Thoracic aorta (tissue), 2 donors: ENCODE measurements around the gene UGCG. TPM values are rescaled to one million over a fixed set of nuclear protein-coding genes. Genes with fewer than 3 reads are reported as not detected.
"Not testable (repeated sequence)": the region's sequence is repeated elsewhere in the genome, so short reads cannot be mapped to it uniquely, and the experiment has no call there.

Experiments used
- ATAC-seq: fragments of 150-250 bp; one replicate; pipeline ENCODE4 v1.8.0; 2017; ENCODE audit warnings: low read depth; ENCODE audit not compliant: insufficient number of reproducible peaks, low FRiP score
- DNase-seq: peaks from one replicate; pipeline ENCODE4 v3.0.0-alpha.2; 2020; ENCODE audit warnings: low spot score
- H3K27ac ChIP-seq, 2 donors: fragments of 200-600 bp; sonication (generic); 1 replicate in 1 of 2; 2 replicates in 1 of 2; pipeline ENCODE4 v1.5.1; 2016; ENCODE audit warnings: mild to moderate bottlenecking in 2 of 2, moderate library complexity in 2 of 2
- H3K27me3 ChIP-seq: fragments of 200-600 bp; sonication (generic); replicated peaks from 2 replicates; pipeline ENCODE4 v1.6.0; 2016; ENCODE audit warnings: mild to moderate bottlenecking; ENCODE audit not compliant: insufficient read depth
- H3K36me3 ChIP-seq: fragments of 200-600 bp; sonication (generic); one replicate; pipeline ENCODE4 v1.5.1; 2016
- H3K4me1 ChIP-seq, 2 donors: fragments of 200-600 bp; sonication (generic); 1 replicate in 1 of 2; 2 replicates in 1 of 2; pipeline versions ENCODE4 v1.5.1 to v1.6.0; 2016; ENCODE audit warnings: low read depth in 2 of 2, mild to moderate bottlenecking in 1 of 2; ENCODE audit not compliant: control insufficient read depth in 1 of 2
- H3K4me3 ChIP-seq: fragments of 200-600 bp; sonication (generic); 2 replicates; pipeline ENCODE4 v1.5.1; 2016; ENCODE audit warnings: mild to moderate bottlenecking
- H3K9me3 ChIP-seq: fragments of 200-600 bp; sonication (generic); 2 replicates; pipeline ENCODE4 v1.5.1; 2016
- total RNA-seq, 2 donors: library from RNA; depleted of rRNA; stranded (reverse); fragments of >200 nt; gene quantifications; one replicate each; pipeline versions ENCODE4 v1.1.0 to v1.2.3, GENCODE V29; 2016
- TF ChIP-seq, protein P1 (sequence below): fragments of 200-600 bp; sonication (generic); IDR thresholded peaks from one replicate; pipeline ENCODE4 v1.5.1; 2019; ENCODE audit warnings: antibody characterized with exemption

The UGCG gene
- total RNA-seq, 2 donors from 2014 or later, result 17.9 to 87.8 TPM

DNA sequence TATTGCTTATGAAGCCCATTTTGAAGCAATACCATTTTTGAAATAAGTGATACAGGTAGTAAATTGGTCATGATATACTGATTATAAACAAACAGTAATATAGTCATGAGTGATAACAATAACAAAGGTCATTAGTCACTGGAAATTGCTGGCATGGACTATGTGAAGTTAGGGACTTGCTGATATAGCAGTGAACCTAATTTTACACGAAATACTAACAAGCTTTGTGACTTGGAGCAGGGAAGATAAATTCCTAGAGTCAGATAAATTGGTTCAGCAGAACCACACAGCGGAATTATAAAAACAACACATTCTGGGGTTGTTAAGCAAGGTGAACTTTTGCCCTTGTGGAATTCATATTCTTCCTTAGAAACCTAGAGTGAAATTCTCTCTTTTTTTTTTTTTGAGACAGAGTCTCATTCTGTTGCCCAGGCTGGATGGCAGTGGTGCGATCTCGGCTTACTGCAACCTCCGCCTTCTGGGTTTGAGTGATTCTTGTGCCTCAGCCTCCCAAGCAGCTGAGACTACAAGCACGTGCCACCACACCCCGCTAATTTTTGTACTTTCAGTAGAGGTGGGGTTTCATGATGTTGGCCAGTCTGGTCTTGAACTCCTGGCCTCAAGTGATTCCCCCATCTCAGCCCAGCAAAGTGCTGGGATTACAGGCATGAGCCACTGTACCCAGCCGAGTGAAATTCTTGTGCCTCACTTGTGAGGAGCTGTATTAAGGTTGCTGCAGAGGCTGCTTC lies 6.0 kb downstream of the UGCG start:
- Histone ChIP-seq H3K27me3 (no peaks in the 10 kb centered on the region), H3K27ac (no peak overlapping the region), H3K36me3 (no peaks in the 10 kb centered on the region), H3K9me3 (no peaks in the 10 kb centered on the region), H3K4me3 (no peak overlapping the region), H3K4me1 (peaks cover 39 to 67% of the 10 kb centered on the region in 2 donors)
- ATAC-seq (no peak), DNase-seq (no peak)
- TF ChIP-seq, protein P1, sequence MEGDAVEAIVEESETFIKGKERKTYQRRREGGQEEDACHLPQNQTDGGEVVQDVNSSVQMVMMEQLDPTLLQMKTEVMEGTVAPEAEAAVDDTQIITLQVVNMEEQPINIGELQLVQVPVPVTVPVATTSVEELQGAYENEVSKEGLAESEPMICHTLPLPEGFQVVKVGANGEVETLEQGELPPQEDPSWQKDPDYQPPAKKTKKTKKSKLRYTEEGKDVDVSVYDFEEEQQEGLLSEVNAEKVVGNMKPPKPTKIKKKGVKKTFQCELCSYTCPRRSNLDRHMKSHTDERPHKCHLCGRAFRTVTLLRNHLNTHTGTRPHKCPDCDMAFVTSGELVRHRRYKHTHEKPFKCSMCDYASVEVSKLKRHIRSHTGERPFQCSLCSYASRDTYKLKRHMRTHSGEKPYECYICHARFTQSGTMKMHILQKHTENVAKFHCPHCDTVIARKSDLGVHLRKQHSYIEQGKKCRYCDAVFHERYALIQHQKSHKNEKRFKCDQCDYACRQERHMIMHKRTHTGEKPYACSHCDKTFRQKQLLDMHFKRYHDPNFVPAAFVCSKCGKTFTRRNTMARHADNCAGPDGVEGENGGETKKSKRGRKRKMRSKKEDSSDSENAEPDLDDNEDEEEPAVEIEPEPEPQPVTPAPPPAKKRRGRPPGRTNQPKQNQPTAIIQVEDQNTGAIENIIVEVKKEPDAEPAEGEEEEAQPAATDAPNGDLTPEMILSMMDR, result no peak

DNA sequence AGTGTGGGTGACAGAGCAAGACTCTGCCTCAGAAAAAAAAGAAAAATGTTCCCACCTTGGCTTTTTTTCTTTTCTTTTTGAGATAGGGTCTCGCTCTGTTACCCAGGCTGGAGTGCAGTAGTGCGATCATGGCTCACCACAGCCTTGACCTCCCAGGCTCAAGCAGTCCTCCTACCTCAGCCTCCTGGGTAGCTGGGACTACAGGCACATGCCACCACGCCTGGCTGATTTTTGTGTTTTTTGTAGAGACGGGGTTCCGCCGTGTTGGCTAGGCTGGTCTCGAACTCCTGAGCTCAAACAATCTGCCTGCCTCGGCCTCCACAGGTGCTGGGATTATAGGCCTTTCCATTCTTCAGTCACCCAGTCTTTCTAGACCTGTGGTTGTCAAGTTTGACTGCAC lies 6.9 kb downstream of the UGCG start:
- not testable (repeated sequence) for ATAC-seq, H3K27ac ChIP-seq
- H3K4me1 ChIP-seq, result peaks cover 41 to 70% of the 10 kb centered on the region in 2 donors

DNA sequence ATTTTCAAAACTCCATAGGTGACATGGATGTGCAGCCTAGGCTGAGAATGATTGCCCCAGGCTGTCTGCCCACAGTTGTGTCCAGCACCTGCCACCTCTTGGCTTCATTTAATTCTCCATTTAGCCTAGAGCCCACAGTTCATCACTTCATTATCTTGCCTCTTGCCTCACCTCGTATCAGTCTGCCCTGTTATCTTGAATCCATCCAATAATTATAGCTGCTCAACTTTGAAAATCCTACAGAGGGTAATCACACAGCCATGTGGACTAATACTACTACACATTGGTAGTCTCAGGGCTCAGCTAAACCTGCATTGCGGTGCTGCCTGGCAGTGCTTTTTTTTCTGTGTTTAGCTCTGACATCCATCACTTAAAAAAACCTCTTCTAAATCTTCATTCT lies 7.4 kb downstream of the UGCG start:
- Histone ChIP-seq H3K36me3 (no peaks in the 10 kb centered on the region), H3K4me3 (no peak overlapping the region), H3K4me1 (peaks cover 40 to 72% of the 10 kb centered on the region in 2 donors), H3K9me3 (no peaks in the 10 kb centered on the region), H3K27ac (no peak overlapping the region), H3K27me3 (no peaks in the 10 kb centered on the region)
- ATAC-seq, result no peak
- TF ChIP-seq, protein P1, result no peak
- no peak for DNase-seq

More for the DNA sequence above, 6.9 kb downstream of the UGCG start:
- not testable (repeated sequence) for H3K4me3 ChIP-seq, H3K27me3 ChIP-seq, DNase-seq, H3K9me3 ChIP-seq, H3K36me3 ChIP-seq

DNA sequence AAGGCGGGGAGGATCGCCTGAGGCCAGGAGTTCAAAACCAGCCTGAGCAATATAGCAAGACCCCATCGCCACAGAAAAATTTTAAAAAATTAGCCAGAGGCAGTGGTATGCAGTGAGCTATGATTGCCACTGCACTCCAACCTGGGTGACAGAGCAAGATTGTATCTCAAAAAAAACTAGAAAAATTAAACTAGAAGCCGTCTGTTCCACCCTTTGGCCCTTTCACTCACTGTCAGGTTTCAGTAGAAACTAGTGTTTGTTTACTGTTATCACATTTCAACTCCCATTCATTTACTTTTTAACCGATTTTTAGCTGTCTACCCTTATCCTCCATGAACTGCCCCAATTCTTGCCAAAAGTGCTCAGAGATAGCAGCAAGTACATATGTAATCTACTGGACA lies 8.3 kb downstream of the UGCG start:
- Histone ChIP-seq H3K36me3 (no peaks in the 10 kb centered on the region), H3K4me1 (peaks cover 40 to 66% of the 10 kb centered on the region in 2 donors), H3K27ac (no peak overlapping the region), H3K4me3 (no peak overlapping the region), H3K9me3 (no peaks in the 10 kb centered on the region), H3K27me3 (no peaks in the 10 kb centered on the region)
- no peak for ATAC-seq
- no peak for DNase-seq
- TF ChIP-seq, protein P1, result no peak

DNA sequence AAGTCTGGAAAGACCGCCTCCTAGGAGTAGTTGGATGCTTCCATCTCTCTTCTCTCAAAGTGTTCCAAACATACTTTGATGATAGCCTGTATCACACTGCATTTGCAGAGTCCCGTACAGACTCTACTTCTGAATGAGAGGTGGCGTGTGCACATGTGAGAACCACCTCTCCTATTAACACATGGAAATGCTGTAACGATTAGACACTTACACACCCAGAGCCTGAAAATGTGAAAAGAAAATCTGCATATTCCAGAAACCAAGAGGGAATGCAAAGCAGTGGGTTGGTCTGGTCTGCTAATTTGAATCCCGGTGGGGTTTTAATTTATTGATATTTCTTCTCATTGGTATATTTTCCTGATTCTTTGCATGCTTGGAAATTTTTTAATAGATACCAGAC lies 10.5 kb downstream of the UGCG start:
- Histone ChIP-seq H3K9me3 (no peaks in the 10 kb centered on the region), H3K27me3 (no peaks in the 10 kb centered on the region), H3K27ac (no peak overlapping the region), H3K4me3 (no peak overlapping the region), H3K36me3 (no peaks in the 10 kb centered on the region), H3K4me1 (peaks cover 31 to 43% of the 10 kb centered on the region in 2 donors)
- TF ChIP-seq, protein P1, result no peak
- no peak for ATAC-seq
- DNase-seq, result no peak

DNA sequence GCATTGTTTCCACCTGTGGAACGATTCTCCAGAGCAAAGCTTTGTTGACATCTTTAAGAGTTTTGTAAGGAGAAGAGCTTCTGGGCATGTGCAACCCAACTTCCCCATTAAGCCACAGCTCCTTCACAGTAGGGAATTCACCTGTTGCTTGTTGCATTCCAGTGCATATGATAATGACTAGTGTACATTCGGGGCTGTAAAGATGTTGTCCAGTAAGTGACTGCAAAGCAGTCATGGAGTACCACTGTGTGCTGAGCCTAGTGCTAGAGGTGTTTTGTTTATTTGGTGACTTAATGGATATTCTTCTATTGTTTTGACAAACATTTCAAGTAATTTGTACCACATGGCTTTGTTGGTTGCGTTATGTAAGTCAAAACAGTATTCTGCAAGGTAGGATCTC lies 12.8 kb downstream of the UGCG start:
- DNase-seq (no peak), ATAC-seq (no peak)
- peaks cover 18 to 32% of the 10 kb centered on the region in 2 donors for H3K4me1 ChIP-seq
- H3K27ac ChIP-seq, result no peak overlapping the region
- H3K9me3 ChIP-seq, result no peaks in the 10 kb centered on the region
- H3K36me3 ChIP-seq, result no peaks in the 10 kb centered on the region
- no peaks in the 10 kb centered on the region for H3K27me3 ChIP-seq
- H3K4me3 ChIP-seq, result no peak overlapping the region
- TF ChIP-seq, protein P1, result no peak
